OCI-LY7 (cell line): ENCODE results near the gene TIGD2.

Source experiments
- EZH2phosphoT487 ChIP-seq: fragments of 200-600 bp; sonication (generic); IDR thresholded peaks from 2 replicates; pipeline ENCODE4 v1.6.1; 2018; ENCODE audit warnings: low read depth, borderline replicate concordance, mild to moderate bottlenecking, mixed run types, antibody characterized with exemption, low read length, moderate library complexity, mixed read lengths
- TF ChIP-seq, protein P1 (sequence below): fragments of 200-600 bp; sonication (generic); conservative IDR thresholded peaks from 2 replicates; pipeline ENCODE4 v1.5.1; 2014; ENCODE audit warnings: mild to moderate bottlenecking, antibody characterized with exemption, low read length, moderate library complexity, mixed read lengths

DNA sequence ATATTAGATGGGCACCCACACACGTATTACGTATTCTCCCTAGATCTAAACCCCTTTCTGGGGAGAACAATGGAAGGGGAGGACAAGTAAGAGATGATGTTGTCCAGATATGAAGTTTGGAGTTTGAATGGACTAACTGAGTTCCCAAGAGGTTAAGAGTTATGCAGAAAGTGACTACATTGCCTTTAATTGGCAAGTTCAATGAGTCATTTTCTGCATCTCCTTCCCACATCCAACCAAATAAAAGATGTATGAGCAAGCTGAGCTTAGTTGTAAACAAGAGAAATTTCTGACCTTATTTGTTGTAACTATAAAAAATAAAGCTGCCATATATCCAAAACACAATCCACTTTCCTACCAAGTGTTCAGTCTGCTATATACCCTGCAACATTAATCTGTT is 50.5 kb downstream of the TIGD2 start:
- TF ChIP-seq, protein P1, sequence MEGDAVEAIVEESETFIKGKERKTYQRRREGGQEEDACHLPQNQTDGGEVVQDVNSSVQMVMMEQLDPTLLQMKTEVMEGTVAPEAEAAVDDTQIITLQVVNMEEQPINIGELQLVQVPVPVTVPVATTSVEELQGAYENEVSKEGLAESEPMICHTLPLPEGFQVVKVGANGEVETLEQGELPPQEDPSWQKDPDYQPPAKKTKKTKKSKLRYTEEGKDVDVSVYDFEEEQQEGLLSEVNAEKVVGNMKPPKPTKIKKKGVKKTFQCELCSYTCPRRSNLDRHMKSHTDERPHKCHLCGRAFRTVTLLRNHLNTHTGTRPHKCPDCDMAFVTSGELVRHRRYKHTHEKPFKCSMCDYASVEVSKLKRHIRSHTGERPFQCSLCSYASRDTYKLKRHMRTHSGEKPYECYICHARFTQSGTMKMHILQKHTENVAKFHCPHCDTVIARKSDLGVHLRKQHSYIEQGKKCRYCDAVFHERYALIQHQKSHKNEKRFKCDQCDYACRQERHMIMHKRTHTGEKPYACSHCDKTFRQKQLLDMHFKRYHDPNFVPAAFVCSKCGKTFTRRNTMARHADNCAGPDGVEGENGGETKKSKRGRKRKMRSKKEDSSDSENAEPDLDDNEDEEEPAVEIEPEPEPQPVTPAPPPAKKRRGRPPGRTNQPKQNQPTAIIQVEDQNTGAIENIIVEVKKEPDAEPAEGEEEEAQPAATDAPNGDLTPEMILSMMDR = no peak
- no peak for TF ChIP-seq EZH2phosphoT487
